ENCODE data around the gene PPARA. TPM values are rescaled to one million over a fixed set of nuclear protein-coding genes. Genes with fewer than 3 reads are reported as not detected.

The PPARA gene
- total and polyA plus RNA-seq, 9 of the 15 experiments (the other 6 are each of a cell fraction or from before 2014, with no cell fraction given): 0.64 to 5.3 (median 3.5) TPM

GRCh38 chr22:46105494-46106278, 44.6 kb upstream of the PPARA start:
- no peak overlapping the region for H3K27ac ChIP-seq (ENCODE audit: extremely low read depth, low read depth, low read length)
- no peak overlapping the region for H3K9ac ChIP-seq (ENCODE audit: insufficient read depth in 1 of 2, low read depth in 2 of 2, low read length in 2 of 2)
- in situ Hi-C loops (cut with MboI) (no loop called here), intact Hi-C loops (cut with micrococcal nuclease) (no loop called here)
- peaks cover 0 to 64% of the 10 kb centered on the region in 2 experiments; a peak in 2 of 5 replicates for H3K4me1 ChIP-seq (replicated peaks in 1 of 2; ENCODE audit: control insufficient read depth in 2 of 2, insufficient read depth in 2 of 2, low read length in 2 of 2)
- H3K9me1 ChIP-seq (ENCODE audit: control insufficient read depth, insufficient read depth, low read length): no peaks in the 10 kb centered on the region
- no peaks in the 10 kb centered on the region for H3K9me3 ChIP-seq (replicated peaks; ENCODE audit: control insufficient read depth, insufficient read depth, low read depth, low read length)
- ATAC-seq (no peak), FAIRE-seq (no peak), DNase-seq (ENCODE audit: extremely low read depth in 1 of 4, low spot score in 3 of 4) (no peak)
- no peaks in the 10 kb centered on the region for H3K27me3 ChIP-seq (ENCODE audit: control insufficient read depth in 2 of 2, insufficient read depth in 2 of 2, low read length in 2 of 2)
- no peak overlapping the region for H3K4me3 ChIP-seq
- no peaks in the 10 kb centered on the region for H4K20me1 ChIP-seq (replicated peaks; ENCODE audit: control insufficient read depth, insufficient read depth, low read length)
- no peak for TF ChIP-seq ZNF408 (CRISPR knock-in tag; IDR thresholded peaks at IDR 0.05; ENCODE audit: low read depth)
- TF ChIP-seq ZNF77 (CRISPR knock-in tag; IDR thresholded peaks at IDR 0.05): no peak
- TF ChIP-seq GTF2A2 (tag; IDR thresholded peaks at IDR 0.05): no peak
- CTCF ChIA-PET (ENCODE audit: low intra/inter-chr PET ratio): no interaction called here
- no peaks in the 10 kb centered on the region; the same call in 2 of the 3 replicates for H3K36me3 ChIP-seq (ENCODE audit: control insufficient read depth, insufficient read depth, low read length)
- no peaks in the 10 kb centered on the region for H3K79me2 ChIP-seq (ENCODE audit: control insufficient read depth, insufficient read depth, low read length)
- BruUV-seq (replicated peaks): no TSS peak
- H2AFZ ChIP-seq (ENCODE audit: low read depth, low read length): no peak overlapping the region
- H3K4me2 ChIP-seq (ENCODE audit: insufficient read depth, low read length): no peak overlapping the region
- POLR2A ChIA-PET: interaction anchor here (1.1 kb wide), 1 partner anchor 106 kb away, joined by 3 read pairs; no protein-coding TSS in a partner anchor
- 80% methylated on average over 6 of the region's 25 CpGs for WGBS (ENCODE audit: insufficient coverage, low coverage, missing lambda C conversion rate)

DNA sequence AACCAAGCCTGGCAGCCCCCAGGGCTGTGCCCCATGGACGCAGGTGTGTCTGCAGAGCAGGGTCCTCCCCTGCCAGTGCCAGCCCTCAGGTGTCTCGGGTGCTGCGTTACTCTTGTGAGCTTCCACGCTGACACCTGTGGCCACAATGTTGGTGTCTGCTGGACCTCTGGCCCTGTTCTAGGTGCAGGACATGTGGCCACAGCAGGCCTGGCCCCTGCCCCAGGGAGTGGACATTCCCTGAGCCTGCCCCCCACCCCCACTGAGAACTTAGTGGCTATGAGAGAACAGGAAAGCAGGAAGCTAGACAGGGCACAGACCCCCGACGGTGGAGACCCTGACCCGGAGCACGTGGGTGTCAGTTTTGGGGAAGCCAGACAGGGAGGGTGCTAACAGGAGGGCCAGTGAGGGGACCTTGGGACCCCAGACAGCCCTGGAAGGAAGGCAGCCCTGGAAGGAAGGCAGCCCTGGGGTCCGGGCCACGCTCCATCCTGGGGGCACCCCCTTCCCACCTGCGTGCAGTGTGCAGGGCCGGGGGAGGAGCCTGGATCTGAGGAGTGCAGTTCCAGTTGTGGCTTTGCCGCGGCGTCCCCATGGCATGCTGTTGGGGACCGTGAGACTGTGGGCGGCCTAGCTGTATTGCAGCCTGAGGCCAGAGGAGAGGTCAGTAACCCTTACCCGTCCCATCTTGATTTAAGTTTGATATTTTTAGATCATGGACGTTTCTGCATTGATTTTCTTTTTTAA, 43.9 kb upstream of the PPARA start:
- ChIA-PET CTCF (ENCODE audit: low intra/inter-chr PET ratio) (no interaction called here), POLR2A (interaction anchor here (1.1 kb wide), 1 partner anchor 107 kb away, joined by 3 read pairs; no protein-coding TSS in a partner anchor)
- Histone ChIP-seq H2AFZ (ENCODE audit: low read depth, low read length) (no peak overlapping the region), H3K79me2 (ENCODE audit: control insufficient read depth, insufficient read depth, low read length) (no peaks in the 10 kb centered on the region), H3K9ac (ENCODE audit: insufficient read depth in 1 of 2, low read depth in 2 of 2, low read length in 2 of 2) (no peak overlapping the region; a peak in 1 of 4 replicates), H3K9me3 (replicated peaks; ENCODE audit: control insufficient read depth, insufficient read depth, low read depth, low read length) (no peaks in the 10 kb centered on the region), H3K4me1 (replicated peaks in 1 of 2; ENCODE audit: control insufficient read depth in 2 of 2, insufficient read depth in 2 of 2, low read length in 2 of 2) (peaks cover 0 to 68% of the 10 kb centered on the region in 2 experiments; a peak in 2 of 5 replicates), H3K9me1 (ENCODE audit: control insufficient read depth, insufficient read depth, low read length) (no peaks in the 10 kb centered on the region), H3K27me3 (ENCODE audit: control insufficient read depth in 2 of 2, insufficient read depth in 2 of 2, low read length in 2 of 2) (no peaks in the 10 kb centered on the region), H3K27ac (ENCODE audit: extremely low read depth, low read depth, low read length) (no peak overlapping the region), H3K4me2 (ENCODE audit: insufficient read depth, low read length) (no peak overlapping the region), H3K36me3 (ENCODE audit: control insufficient read depth, insufficient read depth, low read length) (peaks cover 3% of the 10 kb centered on the region; the same call in 1 of the 3 replicates), H3K4me3 (no peak overlapping the region), H4K20me1 (replicated peaks; ENCODE audit: control insufficient read depth, insufficient read depth, low read length) (no peaks in the 10 kb centered on the region)
- WGBS (ENCODE audit: insufficient coverage, low coverage, missing lambda C conversion rate): 59% methylated on average over 10 of the region's 19 CpGs
- FAIRE-seq (no peak), DNase-seq (ENCODE audit: extremely low read depth in 1 of 4, low spot score in 3 of 4) (no peak), ATAC-seq (no peak)
- TF ChIP-seq POLR2G (IDR thresholded peaks at IDR 0.05; ENCODE audit: low read depth, low read length) (0 out of 2 replicates have a peak, but pooled peaks have one; percentile 49), MAZ (CRISPR knock-in tag; conservative IDR thresholded peaks at IDR 0.05 in 1 of 2, IDR thresholded peaks at IDR 0.05 in 1 of 2) (no peak)
- intact Hi-C loops (cut with micrococcal nuclease): no loop called here
- in situ Hi-C loops (cut with MboI): no loop called here
- no TSS peak for BruUV-seq (replicated peaks)

Data from K562 (cell line).